ENCODE results near the gene MYOM1. TPM values are rescaled to one million over a fixed set of nuclear protein-coding genes. Genes with fewer than 3 reads are reported as not detected.

The MYOM1 gene
- total RNA-seq, 1 donor, result 0.86 TPM

GRCh38 chr18:3164381-3164780 lies 55.4 kb downstream of the MYOM1 start:
- TF ChIP-seq CTCF (IDR thresholded peaks at IDR 0.05; ENCODE audit: insufficient read depth, low read depth, low read length), result no peak
- DNase-seq (ENCODE audit: low read depth), result no peak
- H3K4me3 ChIP-seq (ENCODE audit: low read depth, low read length), result no peak overlapping the region

DNA sequence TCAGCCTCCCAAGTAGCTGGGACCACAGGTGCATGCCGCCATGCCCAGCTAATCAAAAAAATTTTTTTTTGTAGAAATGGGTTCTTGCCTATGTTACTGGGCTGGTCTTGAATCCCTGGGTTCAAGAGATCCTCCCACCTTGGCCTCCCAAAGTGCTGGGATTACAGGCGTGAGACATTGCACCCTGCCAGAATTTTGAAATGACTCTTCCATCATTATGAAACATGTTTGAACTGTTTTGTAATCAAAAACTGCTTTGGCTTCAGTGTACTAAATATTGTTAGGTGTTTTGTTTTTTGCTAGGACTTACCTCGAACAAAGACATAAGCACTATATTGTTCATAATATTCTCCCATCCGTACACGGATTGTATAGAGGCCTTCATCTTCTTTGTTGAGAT lies 55.8 kb downstream of the MYOM1 start:
- no peak for TF ChIP-seq CTCF (IDR thresholded peaks at IDR 0.05; ENCODE audit: insufficient read depth, low read depth, low read length)
- H3K4me3 ChIP-seq (ENCODE audit: low read depth, low read length), result no peak overlapping the region

GRCh38 chr18:3162181-3162580 lies 57.6 kb downstream of the MYOM1 start:
- no peak for DNase-seq (ENCODE audit: low read depth)
- H3K4me3 ChIP-seq (ENCODE audit: low read depth, low read length), result no peak overlapping the region
- TF ChIP-seq CTCF (IDR thresholded peaks at IDR 0.05; ENCODE audit: insufficient read depth, low read depth, low read length), result no peak

More for the DNA sequence above, 55.8 kb downstream of the MYOM1 start:
- DNase-seq (ENCODE audit: low read depth), result no peak

GRCh38 chr18:3159830-3160229 lies 59.9 kb downstream of the MYOM1 start:
- H3K4me3 ChIP-seq (ENCODE audit: low read depth, low read length), result no peak overlapping the region
- no peak for DNase-seq (ENCODE audit: low read depth)
- TF ChIP-seq CTCF (IDR thresholded peaks at IDR 0.05; ENCODE audit: insufficient read depth, low read depth, low read length), result no peak

DNA sequence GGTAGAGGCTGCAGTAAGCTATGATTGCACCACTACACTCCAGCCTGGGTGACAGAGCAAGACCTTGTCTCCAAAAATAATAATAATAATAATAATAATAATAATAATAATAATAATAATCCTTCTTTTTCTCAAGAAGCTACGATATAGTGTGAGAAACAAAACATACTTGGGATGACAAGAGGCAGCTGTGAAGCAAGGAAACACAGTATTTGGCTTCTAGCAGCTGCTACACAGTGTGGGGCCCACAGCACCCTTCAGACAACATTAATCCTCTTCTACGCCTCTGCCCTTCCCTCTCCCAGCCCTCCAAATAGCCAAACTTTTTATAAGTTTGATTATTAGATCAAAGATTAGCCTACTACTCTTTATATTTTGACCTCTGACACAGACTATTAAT lies 62.2 kb downstream of the MYOM1 start:
- no peak overlapping the region for H3K4me3 ChIP-seq (ENCODE audit: low read depth, low read length)
- no peak for TF ChIP-seq CTCF (IDR thresholded peaks at IDR 0.05; ENCODE audit: insufficient read depth, low read depth, low read length)
- no peak for DNase-seq (ENCODE audit: low read depth)

GRCh38 chr18:3157086-3157485 lies 62.7 kb downstream of the MYOM1 start:
- TF ChIP-seq CTCF (IDR thresholded peaks at IDR 0.05; ENCODE audit: insufficient read depth, low read depth, low read length), result no peak
- DNase-seq (ENCODE audit: low read depth), result no peak
- H3K4me3 ChIP-seq (ENCODE audit: low read depth, low read length), result no peak overlapping the region

GRCh38 chr18:3156325-3156640 lies 63.5 kb downstream of the MYOM1 start:
- no peak for TF ChIP-seq CTCF (IDR thresholded peaks at IDR 0.05; ENCODE audit: insufficient read depth, low read depth, low read length)
- H3K4me3 ChIP-seq (ENCODE audit: low read depth, low read length), result no peak overlapping the region
- no peak for DNase-seq (ENCODE audit: low read depth)

Measured in fibroblast of villous mesenchyme (primary cell).